Liver (tissue), 9 donors: ENCODE results near the gene DSE. TPM values are rescaled to one million over a fixed set of nuclear protein-coding genes. Genes with fewer than 3 reads are reported as not detected.

Experiments
- DNase-seq: peaks from one replicate; pipeline ENCODE4 v3.0.0-alpha.2; 2017; ENCODE audit warnings: low spot score
- H3K27ac ChIP-seq, 2 donors: one replicate each; pipeline ENCODE4 v1.7.0; 2013; ENCODE audit warnings: inconsistent platforms in 2 of 2, low read length in 2 of 2, control low read depth in 1 of 2, low read depth in 1 of 2, mild to moderate bottlenecking in 1 of 2
- H3K27me3 ChIP-seq, 4 donors: one replicate each; pipeline versions ENCODE4 v1.6.1 to v1.7.0; 2013; ENCODE audit warnings: low read length in 3 of 4, inconsistent platforms in 1 of 4, mild to moderate bottlenecking in 1 of 4, moderate library complexity in 1 of 4; ENCODE audit not compliant: control insufficient read depth in 4 of 4, insufficient read depth in 4 of 4
- H3K36me3 ChIP-seq, 4 donors: one replicate each; pipeline versions ENCODE4 v1.6.1 to v1.7.0; 2013; ENCODE audit warnings: low read length in 3 of 4, mild to moderate bottlenecking in 3 of 4, low read depth in 1 of 4, moderate library complexity in 1 of 4; ENCODE audit not compliant: control insufficient read depth in 4 of 4, insufficient read depth in 3 of 4
- H3K4me1 ChIP-seq, 4 donors: one replicate each; pipeline versions ENCODE4 v1.6.1 to v1.7.0; 2013; ENCODE audit warnings: low read length in 3 of 4, mild to moderate bottlenecking in 3 of 4, moderate library complexity in 1 of 4; ENCODE audit not compliant: control insufficient read depth in 4 of 4, insufficient read depth in 4 of 4
- H3K4me3 ChIP-seq, 3 donors: one replicate each; pipeline versions ENCODE4 v1.6.1 to v1.7.0; 2013; ENCODE audit warnings: low read length in 3 of 3, control low read depth in 1 of 3, low read depth in 1 of 3, mild to moderate bottlenecking in 1 of 3
- H3K9ac ChIP-seq, 2 donors: one replicate each; pipeline ENCODE4 v1.7.0; 2013; ENCODE audit warnings: low read length in 2 of 2, mild to moderate bottlenecking in 2 of 2, moderate library complexity in 2 of 2, control low read depth in 1 of 2, low read depth in 1 of 2
- H3K9me3 ChIP-seq, 4 donors: one replicate each; pipeline versions ENCODE4 v1.6.1 to v1.7.0; 2013; ENCODE audit warnings: low read length in 3 of 4; ENCODE audit not compliant: control insufficient read depth in 4 of 4
- EGR1 ChIP-seq, 2 donors: IDR thresholded peaks; 2 replicates each; pipeline ENCODE4 v1.6.1; 2016 to 2018; ENCODE audit warnings: antibody characterized with exemption in 2 of 2, low read depth in 2 of 2
- FOXA2 ChIP-seq: IDR thresholded peaks from 2 replicates; pipeline ENCODE4 v1.6.1; 2016; ENCODE audit warnings: antibody characterized with exemption
- HNF4A ChIP-seq, 2 donors: conservative IDR thresholded peaks; 2 replicates each; pipeline ENCODE4 v1.6.1; 2016; ENCODE audit warnings: antibody characterized with exemption in 2 of 2, mild to moderate bottlenecking in 2 of 2
- JUND ChIP-seq, 2 donors: IDR thresholded peaks; 2 replicates each; pipeline ENCODE4 v1.6.1; 2016; ENCODE audit warnings: antibody characterized with exemption in 2 of 2
- NR2F2 ChIP-seq: IDR thresholded peaks from 2 replicates; pipeline ENCODE4 v1.6.1; 2016; ENCODE audit warnings: antibody characterized with exemption
- RAD21 ChIP-seq, 2 donors: IDR thresholded peaks; 2 replicates each; pipeline ENCODE4 v1.6.1; 2016; ENCODE audit warnings: antibody characterized with exemption in 2 of 2, mild to moderate bottlenecking in 2 of 2
- REST ChIP-seq: IDR thresholded peaks from 2 replicates; pipeline ENCODE4 v1.6.1; 2016; ENCODE audit warnings: antibody characterized with exemption, mild to moderate bottlenecking
- RXRA ChIP-seq, 2 donors: IDR thresholded peaks; 2 replicates each; pipeline ENCODE4 v1.6.1; 2017 to 2018; ENCODE audit warnings: antibody characterized with exemption in 2 of 2, mild to moderate bottlenecking in 1 of 2
- SP1 ChIP-seq: IDR thresholded peaks from 2 replicates; pipeline ENCODE4 v1.6.1; 2018; ENCODE audit warnings: antibody characterized with exemption, mild to moderate bottlenecking
- TAF1 ChIP-seq: conservative IDR thresholded peaks from 2 replicates; pipeline ENCODE4 v1.6.1; 2016; ENCODE audit warnings: antibody characterized with exemption, mild to moderate bottlenecking
- YY1 ChIP-seq: IDR thresholded peaks from 2 replicates; pipeline ENCODE4 v1.6.1; 2016; ENCODE audit warnings: antibody characterized with exemption, mild to moderate bottlenecking
- WGBS: extraction: QIAGEN DNeasy Blood & Tissue Kit; methylation state at CpG from one replicate; pipeline ENCODE4 v1.1.7; 2013; 5-methylcytosine and 5-hydroxymethylcytosine counted together
- polyA plus RNA-seq, 2 donors: library from polyadenylated mRNA; stranded (reverse) in 1 of 2; unstranded in 1 of 2; fragments of 200-250 nt in 1 of 2; fragments of >200 nt in 1 of 2; fragmentation: Nextera tagmentation in 1 of 2; extraction: Ambion mirVana in 1 of 2; gene quantifications; one replicate each; pipeline versions ENCODE4 v1.2.1 to v1.2.3, GENCODE V29; 2013 to 2015
- total RNA-seq, 2 donors: library from RNA; depleted of rRNA; stranded (reverse); fragments of >200 nt; gene quantifications; one replicate each; pipeline ENCODE4 v1.2.3, GENCODE V29; 2014
- TF ChIP-seq, protein P1 (sequence below): fragments of 150-350 bp; IDR thresholded peaks from 2 replicates; pipeline ENCODE4 v1.5.1; 2017; ENCODE audit warnings: improper control_type of control experiment, low read depth, low read length; ENCODE audit not compliant: missing input control
- TF ChIP-seq, protein P2 (sequence below): IDR thresholded peaks from 2 replicates; pipeline ENCODE4 v1.6.1; 2016; ENCODE audit warnings: antibody characterized with exemption
- TF ChIP-seq, protein P3 (sequence below): IDR thresholded peaks from 2 replicates; pipeline ENCODE4 v1.6.1; 2016; ENCODE audit warnings: antibody characterized with exemption
- donor health status: healthy.
- donor health status: healthy.
- donor health status: healthy.
- donor health status: healthy.
- donor health status: healthy.

DSE gene
- total and polyA plus RNA-seq, 4 donors, result 5.5 to 22.8 (median 9.6) TPM

GRCh38 chr6:116412270-116412669, 41.5 kb downstream of the DSE start:
- no peak overlapping the region for H3K27ac ChIP-seq
- no peak for DNase-seq

DNA sequence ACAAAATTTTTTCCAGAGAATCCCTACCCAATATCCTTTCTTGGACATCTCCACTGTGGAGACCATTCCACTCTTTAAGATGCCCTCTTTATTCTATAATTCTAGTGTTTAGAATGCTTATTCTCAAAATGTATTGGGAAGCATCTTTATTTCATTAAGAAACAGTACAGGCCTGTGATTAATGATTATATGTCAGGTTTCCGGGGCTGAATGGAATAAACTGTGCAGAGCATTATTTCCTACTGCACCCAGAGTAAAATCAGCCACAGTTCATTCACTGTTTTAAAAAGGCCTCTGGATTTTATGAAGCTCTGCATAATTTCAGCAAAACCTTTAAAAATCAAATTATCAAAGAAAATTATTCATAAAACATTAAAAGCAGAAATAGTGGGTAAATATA, 42.6 kb downstream of the DSE start:
- Histone ChIP-seq H3K9me3 (no peaks in the 10 kb centered on the region), H3K27me3 (no peaks in the 10 kb centered on the region), H3K36me3 (no peaks in the 10 kb centered on the region), H3K4me3 (no peak overlapping the region), H3K9ac (no peak overlapping the region), H3K4me1 (peaks cover 0 to 10% (median 2%) of the 10 kb centered on the region in 4 donors), H3K27ac (no peak overlapping the region)
- 74% methylated on average over 1 of the region's 1 CpG for WGBS
- no peak for DNase-seq
- no peak for TF ChIP-seq FOXA2
- no peak for TF ChIP-seq SP1
- no peak for TF ChIP-seq RAD21 (IDR thresholded peaks at IDR 0.05)
- TF ChIP-seq TAF1, result no peak
- no peak for TF ChIP-seq RXRA (IDR thresholded peaks at IDR 0.05)
- no peak for TF ChIP-seq EGR1 (IDR thresholded peaks at IDR 0.05; ENCODE audit: low read depth in 2 of 2)

More at GRCh38 chr6:116412270-116412669, 41.5 kb downstream of the DSE start:
- Histone ChIP-seq H3K9me3 (no peaks in the 10 kb centered on the region), H3K4me3 (no peak overlapping the region), H3K4me1 (peaks cover 0 to 2% (median 1%) of the 10 kb centered on the region in 4 donors), H3K36me3 (no peaks in the 10 kb centered on the region), H3K9ac (no peak overlapping the region), H3K27me3 (no peaks in the 10 kb centered on the region)
- TF ChIP-seq EGR1 (IDR thresholded peaks at IDR 0.05; ENCODE audit: low read depth in 2 of 2) (no peak), HNF4A (conservative IDR thresholded peaks at IDR 0.05) (no peak), FOXA2 (no peak), NR2F2 (no peak), JUND (IDR thresholded peaks at IDR 0.05) (no peak), TAF1 (no peak), YY1 (no peak), RAD21 (IDR thresholded peaks at IDR 0.05) (no peak), SP1 (no peak), REST (no peak)
- TF ChIP-seq, protein P1, sequence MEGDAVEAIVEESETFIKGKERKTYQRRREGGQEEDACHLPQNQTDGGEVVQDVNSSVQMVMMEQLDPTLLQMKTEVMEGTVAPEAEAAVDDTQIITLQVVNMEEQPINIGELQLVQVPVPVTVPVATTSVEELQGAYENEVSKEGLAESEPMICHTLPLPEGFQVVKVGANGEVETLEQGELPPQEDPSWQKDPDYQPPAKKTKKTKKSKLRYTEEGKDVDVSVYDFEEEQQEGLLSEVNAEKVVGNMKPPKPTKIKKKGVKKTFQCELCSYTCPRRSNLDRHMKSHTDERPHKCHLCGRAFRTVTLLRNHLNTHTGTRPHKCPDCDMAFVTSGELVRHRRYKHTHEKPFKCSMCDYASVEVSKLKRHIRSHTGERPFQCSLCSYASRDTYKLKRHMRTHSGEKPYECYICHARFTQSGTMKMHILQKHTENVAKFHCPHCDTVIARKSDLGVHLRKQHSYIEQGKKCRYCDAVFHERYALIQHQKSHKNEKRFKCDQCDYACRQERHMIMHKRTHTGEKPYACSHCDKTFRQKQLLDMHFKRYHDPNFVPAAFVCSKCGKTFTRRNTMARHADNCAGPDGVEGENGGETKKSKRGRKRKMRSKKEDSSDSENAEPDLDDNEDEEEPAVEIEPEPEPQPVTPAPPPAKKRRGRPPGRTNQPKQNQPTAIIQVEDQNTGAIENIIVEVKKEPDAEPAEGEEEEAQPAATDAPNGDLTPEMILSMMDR, result no peak
- TF ChIP-seq, protein P2, sequence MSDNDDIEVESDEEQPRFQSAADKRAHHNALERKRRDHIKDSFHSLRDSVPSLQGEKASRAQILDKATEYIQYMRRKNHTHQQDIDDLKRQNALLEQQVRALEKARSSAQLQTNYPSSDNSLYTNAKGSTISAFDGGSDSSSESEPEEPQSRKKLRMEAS, result no peak
- TF ChIP-seq, protein P3, sequence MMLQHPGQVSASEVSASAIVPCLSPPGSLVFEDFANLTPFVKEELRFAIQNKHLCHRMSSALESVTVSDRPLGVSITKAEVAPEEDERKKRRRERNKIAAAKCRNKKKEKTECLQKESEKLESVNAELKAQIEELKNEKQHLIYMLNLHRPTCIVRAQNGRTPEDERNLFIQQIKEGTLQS, result no peak
